Upper lobe of right lung (tissue), 1 donor: Measurements from ENCODE around the gene ZFP36L2. TPM values are rescaled to one million over a fixed set of nuclear protein-coding genes. Genes with fewer than 3 reads are reported as not detected.

Experiments used
- ATAC-seq: fragments of 200-7000 bp; cut with Tn5 transposase; one replicate; pipeline ENCODE4 v1.9.1; 2020; ENCODE audit warnings: mild to moderate bottlenecking, moderate library complexity
- DNase-seq: peaks from one replicate; pipeline ENCODE4 v3.0.0-alpha.2; 2020
- H3K27ac ChIP-seq: fragments of 200-600 bp; one replicate; pipeline ENCODE4 v1.8.0; 2022
- H3K27me3 ChIP-seq: fragments of 200-600 bp; one replicate; pipeline ENCODE4 v1.8.0; 2022; ENCODE audit warnings: mild to moderate bottlenecking
- H3K36me3 ChIP-seq: fragments of 200-600 bp; one replicate; pipeline ENCODE4 v1.8.0; 2022
- H3K4me1 ChIP-seq: fragments of 200-600 bp; one replicate; pipeline ENCODE4 v1.8.0; 2022
- H3K4me3 ChIP-seq: fragments of 200-600 bp; one replicate; pipeline ENCODE4 v1.8.0; 2022; ENCODE audit warnings: mild to moderate bottlenecking
- H3K9me3 ChIP-seq: fragments of 200-600 bp; one replicate; pipeline ENCODE4 v1.8.0; 2022
- intact Hi-C: fragments of 100-400 bp; cut with DNase I; formaldehyde crosslinking; loops from one replicate; pipeline ENCODE4 v1.11.0; 2022
- total RNA-seq: library from RNA; stranded (reverse); fragmentation: NEBNext Ultra II Directional; extraction: Animal tissue kit (Norgen Biotek cat#: 25700); gene quantifications from one replicate; pipeline ENCODE4 v1.2.1, GENCODE V29; 2021
- TF ChIP-seq, protein P1 (sequence below): fragments of 200-600 bp; IDR thresholded peaks from one replicate; pipeline ENCODE4 v1.8.0; 2022; ENCODE audit warnings: antibody characterized with exemption
- donor health status: DM: no; HTN: yes; CAD: no; lungs with severe emphysema.

Gene ZFP36L2
- total RNA-seq, 1 donor from 2014 or later: 139 TPM

DNA sequence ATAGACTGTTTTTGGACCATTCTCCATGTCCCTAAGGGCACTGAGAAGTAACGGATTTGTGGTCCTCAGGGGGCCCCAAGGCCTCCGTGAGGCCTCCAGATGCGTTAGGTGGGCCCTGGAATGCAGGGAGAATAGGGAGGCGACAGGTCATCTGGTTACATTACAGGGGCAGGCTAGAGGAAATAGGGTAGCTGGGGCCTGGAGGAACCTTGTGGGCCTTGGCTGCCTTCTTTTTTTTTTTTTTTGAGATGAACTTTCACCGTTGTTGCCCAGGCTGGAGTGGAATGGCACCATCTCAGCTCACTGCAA lies 28.9 kb downstream of the ZFP36L2 start:
- intact Hi-C loops: no loop called here
- DNase-seq: no peak

DNA sequence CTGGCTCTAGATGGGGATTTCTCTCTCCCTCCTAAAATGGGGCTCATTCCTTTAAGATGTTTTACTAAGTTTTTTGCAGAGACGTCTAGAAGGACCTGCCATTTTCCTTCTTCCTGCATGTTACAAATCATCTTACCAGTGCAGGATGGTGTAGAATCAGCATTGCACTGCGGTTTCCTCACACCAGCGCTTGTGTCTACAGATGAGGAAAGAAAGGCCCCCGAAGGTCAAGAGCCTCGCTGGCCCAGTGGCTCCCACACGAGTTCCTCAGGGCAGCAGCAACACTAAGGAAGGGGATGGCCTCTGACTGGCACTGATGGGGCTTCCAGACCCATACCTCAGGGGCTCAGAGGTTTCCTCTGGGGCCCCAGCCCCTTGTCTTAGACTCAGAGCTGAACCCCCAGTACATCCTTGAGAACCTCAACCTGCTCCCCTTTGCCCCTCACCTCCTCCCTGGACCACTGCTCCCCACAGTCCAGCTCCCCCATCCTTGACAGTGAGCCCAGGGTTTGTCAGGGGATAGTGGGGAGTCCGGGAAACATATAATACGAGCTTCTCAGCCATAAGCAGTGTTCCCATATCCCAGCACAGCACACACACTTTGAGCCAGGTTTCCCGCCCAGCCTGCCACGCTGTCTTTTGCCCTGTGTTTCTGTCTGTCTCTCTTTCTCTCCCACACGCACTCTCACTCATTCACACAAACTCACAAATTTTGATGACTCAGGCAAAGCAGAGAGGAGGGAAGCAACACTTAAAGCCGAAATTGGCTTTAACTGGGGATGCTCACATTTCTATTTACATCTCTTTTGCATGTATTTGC lies 29.4 kb downstream of the ZFP36L2 start:
- intact Hi-C loops: no loop called here
- Histone ChIP-seq H3K36me3 (no peaks in the 10 kb centered on the region), H3K9me3 (no peaks in the 10 kb centered on the region), H3K4me3 (no peak overlapping the region), H3K27me3 (no peaks in the 10 kb centered on the region), H3K27ac (no peak overlapping the region), H3K4me1 (peaks cover 21% of the 10 kb centered on the region)
- DNase-seq (no peak), ATAC-seq (peak; percentile 2)
- TF ChIP-seq, protein P1, sequence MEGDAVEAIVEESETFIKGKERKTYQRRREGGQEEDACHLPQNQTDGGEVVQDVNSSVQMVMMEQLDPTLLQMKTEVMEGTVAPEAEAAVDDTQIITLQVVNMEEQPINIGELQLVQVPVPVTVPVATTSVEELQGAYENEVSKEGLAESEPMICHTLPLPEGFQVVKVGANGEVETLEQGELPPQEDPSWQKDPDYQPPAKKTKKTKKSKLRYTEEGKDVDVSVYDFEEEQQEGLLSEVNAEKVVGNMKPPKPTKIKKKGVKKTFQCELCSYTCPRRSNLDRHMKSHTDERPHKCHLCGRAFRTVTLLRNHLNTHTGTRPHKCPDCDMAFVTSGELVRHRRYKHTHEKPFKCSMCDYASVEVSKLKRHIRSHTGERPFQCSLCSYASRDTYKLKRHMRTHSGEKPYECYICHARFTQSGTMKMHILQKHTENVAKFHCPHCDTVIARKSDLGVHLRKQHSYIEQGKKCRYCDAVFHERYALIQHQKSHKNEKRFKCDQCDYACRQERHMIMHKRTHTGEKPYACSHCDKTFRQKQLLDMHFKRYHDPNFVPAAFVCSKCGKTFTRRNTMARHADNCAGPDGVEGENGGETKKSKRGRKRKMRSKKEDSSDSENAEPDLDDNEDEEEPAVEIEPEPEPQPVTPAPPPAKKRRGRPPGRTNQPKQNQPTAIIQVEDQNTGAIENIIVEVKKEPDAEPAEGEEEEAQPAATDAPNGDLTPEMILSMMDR: no peak

More for the DNA sequence above, 28.9 kb downstream of the ZFP36L2 start:
- no peak overlapping the region for H3K27ac ChIP-seq
- TF ChIP-seq, protein P1: no peak
- no peaks in the 10 kb centered on the region for H3K36me3 ChIP-seq
- H3K9me3 ChIP-seq: no peaks in the 10 kb centered on the region
- no peak overlapping the region for H3K4me3 ChIP-seq
- peaks cover 21% of the 10 kb centered on the region for H3K4me1 ChIP-seq
- H3K27me3 ChIP-seq: no peaks in the 10 kb centered on the region
- no peak for ATAC-seq

DNA sequence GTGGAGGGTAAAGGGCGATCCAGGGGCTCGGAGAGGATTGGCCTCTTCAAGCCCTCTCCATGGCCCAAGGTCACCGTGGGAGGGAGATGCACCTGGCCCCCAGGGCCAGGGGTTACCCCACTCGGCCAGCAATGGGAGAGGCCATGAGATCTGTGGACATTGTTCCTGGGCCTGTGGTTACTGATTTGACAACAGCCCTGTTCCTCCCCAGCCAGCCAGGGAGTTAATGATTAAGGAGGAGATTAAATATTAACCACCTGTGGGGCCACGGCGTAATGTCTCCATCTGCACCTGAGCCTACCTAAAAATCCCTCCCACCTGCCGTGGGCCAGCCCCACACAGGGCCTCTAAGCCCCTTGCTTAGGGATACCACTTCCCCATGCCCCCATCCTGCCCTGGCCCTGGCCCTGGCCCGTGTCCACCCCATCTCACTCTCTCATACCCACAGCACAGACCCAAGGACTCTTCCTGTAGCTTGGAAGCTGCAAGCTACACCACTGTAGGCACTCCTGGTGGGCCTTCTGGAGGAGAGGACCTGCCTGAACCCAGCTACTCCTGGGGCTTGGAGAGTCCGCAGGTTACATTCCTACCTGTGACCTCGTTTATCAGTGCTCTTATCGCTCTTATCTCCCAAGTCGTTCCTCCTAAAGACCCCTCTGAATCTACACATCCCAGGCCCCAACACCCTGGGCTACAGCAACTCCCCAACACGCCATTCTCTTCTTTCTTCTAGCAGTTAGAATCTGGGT lies 32.1 kb downstream of the ZFP36L2 start:
- peak overlapping the region; percentile 78 for H3K27ac ChIP-seq
- H3K9me3 ChIP-seq: no peaks in the 10 kb centered on the region
- intact Hi-C loops: no loop called here
- H3K27me3 ChIP-seq: no peaks in the 10 kb centered on the region
- H3K4me3 ChIP-seq: no peak overlapping the region
- DNase-seq: peak; percentile 71
- peaks cover 21% of the 10 kb centered on the region for H3K4me1 ChIP-seq
- TF ChIP-seq, protein P1: no peak
- H3K36me3 ChIP-seq: no peaks in the 10 kb centered on the region
- peak; percentile 80 for ATAC-seq

DNA sequence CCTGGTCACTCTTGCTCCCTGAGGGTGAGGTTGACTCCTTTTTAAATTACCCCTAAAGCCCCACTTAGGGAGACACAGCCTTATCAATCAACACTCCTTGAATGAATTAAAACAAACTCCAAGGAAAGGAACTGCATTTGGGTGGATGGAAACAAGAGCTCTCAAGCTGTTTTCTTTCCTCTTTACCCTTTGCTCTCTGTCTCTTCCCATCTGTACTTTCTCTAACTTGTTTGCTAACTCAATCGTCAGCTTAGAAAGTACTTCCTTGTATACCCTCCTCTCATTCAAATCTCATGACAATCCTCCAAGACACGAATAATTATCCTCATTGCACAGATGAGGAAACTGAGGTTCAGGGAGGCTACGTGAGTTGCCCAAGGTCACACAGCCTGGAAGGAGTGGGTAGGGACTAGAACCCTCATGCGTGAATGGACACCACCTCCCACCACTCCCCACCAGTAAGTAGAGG lies 32.7 kb downstream of the ZFP36L2 start:
- no peak for ATAC-seq
- no peak for DNase-seq
- Histone ChIP-seq H3K4me1 (peaks cover 21% of the 10 kb centered on the region), H3K27ac (peak overlapping the region; percentile 78), H3K36me3 (no peaks in the 10 kb centered on the region), H3K4me3 (no peak overlapping the region), H3K9me3 (no peaks in the 10 kb centered on the region), H3K27me3 (no peaks in the 10 kb centered on the region)
- TF ChIP-seq, protein P1: no peak
- intact Hi-C loops: no loop called here

DNA sequence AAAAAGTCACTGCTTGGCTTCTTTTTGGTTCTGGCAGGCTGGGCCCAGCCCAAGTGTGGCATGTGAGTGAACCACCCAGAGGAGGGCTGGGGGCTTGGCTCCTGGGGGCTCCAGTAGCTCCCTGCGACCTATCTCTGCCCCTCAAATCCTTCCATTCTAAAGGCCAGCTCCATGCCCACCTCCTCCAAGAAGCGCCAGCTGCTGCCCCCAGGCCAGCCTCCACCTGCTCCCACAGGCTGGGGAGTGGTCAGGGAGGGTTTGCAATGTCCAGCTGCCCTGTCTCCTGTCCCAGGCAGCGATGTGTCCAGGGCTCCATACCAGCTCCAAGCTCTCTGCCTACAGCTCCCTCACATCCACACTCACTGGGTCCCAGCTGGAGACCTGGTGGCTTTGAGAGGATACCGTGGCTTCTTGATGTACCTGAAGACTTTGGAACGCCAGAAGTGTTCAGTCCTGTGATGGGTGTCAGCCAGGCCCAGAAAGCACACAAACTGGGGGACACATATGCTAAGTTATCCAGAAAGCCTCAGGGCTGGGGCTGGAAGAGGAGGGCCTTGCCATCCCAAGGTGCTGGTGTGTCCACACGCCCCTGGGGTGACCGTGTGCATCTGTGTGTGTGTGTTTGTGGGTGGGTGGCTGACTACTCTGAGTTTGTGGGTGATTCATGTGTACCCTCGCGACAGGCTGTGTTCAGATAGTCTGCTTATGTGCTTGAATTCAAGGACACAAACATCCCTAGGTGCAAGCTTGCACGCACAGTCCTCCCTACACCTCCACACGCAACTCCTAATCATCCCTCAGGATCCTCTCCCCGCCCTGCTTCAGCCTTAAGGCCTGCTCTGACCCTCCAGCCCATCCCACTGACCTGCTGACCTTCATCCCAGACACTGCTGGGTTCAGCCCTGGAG lies 33.4 kb downstream of the ZFP36L2 start:
- peak overlapping the region; percentile 78 for H3K27ac ChIP-seq
- no peak overlapping the region for H3K4me3 ChIP-seq
- H3K9me3 ChIP-seq: no peaks in the 10 kb centered on the region
- intact Hi-C loops: no loop called here
- TF ChIP-seq, protein P1: no peak
- DNase-seq (no peak), ATAC-seq (no peak)
- H3K27me3 ChIP-seq: no peaks in the 10 kb centered on the region
- no peaks in the 10 kb centered on the region for H3K36me3 ChIP-seq
- peaks cover 21% of the 10 kb centered on the region for H3K4me1 ChIP-seq
